Testis (tissue), 5 donors: Measurements from ENCODE around the gene MAP2K7. TPM values are rescaled to one million over a fixed set of nuclear protein-coding genes. Genes with fewer than 3 reads are reported as not detected.

Source experiments
- DNase-seq: peaks from one replicate; pipeline ENCODE4 v3.0.0-alpha.2; 2019
- H3K27ac ChIP-seq, 2 donors: fragments of 200-600 bp; sonication (generic); one replicate each; pipeline ENCODE4 v1.5.1; 2019
- H3K27me3 ChIP-seq: fragments of 200-600 bp; sonication (generic); one replicate; pipeline ENCODE4 v1.5.1; 2019
- H3K36me3 ChIP-seq: fragments of 200-600 bp; sonication (generic); one replicate; pipeline ENCODE4 v1.5.1; 2017; ENCODE audit warnings: low read depth; ENCODE audit errors: missing control alignments
- H3K4me1 ChIP-seq: fragments of 200-600 bp; sonication (generic); one replicate; pipeline ENCODE4 v1.5.1; 2019
- H3K4me3 ChIP-seq, 2 donors: fragments of 200-600 bp; sonication (generic); one replicate each; pipeline ENCODE4 v1.5.1; 2017 to 2019
- H3K9me3 ChIP-seq: fragments of 200-600 bp; sonication (generic); one replicate; pipeline ENCODE4 v1.5.1; 2017
- POLR2A ChIP-seq: fragments of 450-650 bp; IDR thresholded peaks from one replicate; pipeline ENCODE4 v1.6.1; 2017; ENCODE audit warnings: antibody characterized with exemption, mild to moderate bottlenecking, moderate library complexity
- WGBS, 2 donors: methylation state at CpG; one replicate each; pipeline ENCODE4 v1.1.5; 2018; 5-methylcytosine and 5-hydroxymethylcytosine counted together
- intact Hi-C: fragments of 100-400 bp; cut with DNase I; formaldehyde crosslinking; loops from one replicate; pipeline ENCODE4 v1.15.1; 2023; ENCODE audit warnings: low total_unique reads
- long read RNA-seq, 2 donors: transcript quantifications; one replicate each; lab custom pipeline, GENCODE V29; 2026
- polyA plus RNA-seq: library from polyadenylated mRNA; stranded (reverse); fragments of 350-450 nt; fragmentation: Illumina TruSeq; extraction: RNeasy Lipid Tissue Mini Kit (QIAGEN cat#74804); gene quantifications from one replicate; pipeline ENCODE4 v1.2.3, GENCODE V29; 2014; ENCODE audit warnings: low read depth, low replicate concordance; ENCODE audit not compliant: insufficient read depth
- total RNA-seq, 2 donors: library from RNA; depleted of rRNA; stranded (reverse); fragments of >200 nt; gene quantifications; one replicate each; pipeline ENCODE4 v1.2.3, GENCODE V29; 2016
- TF ChIP-seq, protein P1 (sequence below), 3 experiments: fragments of 450-650 bp in 2 of 3; fragments of 200-600 bp in 1 of 3; sonication (generic) in 1 of 3; IDR thresholded peaks; one replicate each; pipeline ENCODE4 v1.5.1; 2016 to 2019; ENCODE audit warnings: antibody characterized with exemption in 3 of 3, mild to moderate bottlenecking in 2 of 3, moderate library complexity in 1 of 3

MAP2K7 gene
- total RNA-seq (10 to 100 TPM; 30.6 to 44.0 TPM), polyA plus RNA-seq (34.8 TPM)
- long read RNA-seq, donor 1, transcript MAP2K7-201 (11 exons, 3,361 nt), result major isoform, 8 of 12 reads
- long read RNA-seq, donor 1, partial matches to known transcripts, result 0 of 12 reads
- long read RNA-seq, donor 1, other reads (novel, unspliced or antisense), result 0 of 12 reads
- long read RNA-seq, donor 2, transcript MAP2K7-201 (11 exons, 3,361 nt), result major isoform, 6 of 7 reads
- long read RNA-seq, donor 2, partial matches to known transcripts, result 0 of 7 reads
- long read RNA-seq, donor 2, other reads (novel, unspliced or antisense), result 0 of 7 reads

DNA sequence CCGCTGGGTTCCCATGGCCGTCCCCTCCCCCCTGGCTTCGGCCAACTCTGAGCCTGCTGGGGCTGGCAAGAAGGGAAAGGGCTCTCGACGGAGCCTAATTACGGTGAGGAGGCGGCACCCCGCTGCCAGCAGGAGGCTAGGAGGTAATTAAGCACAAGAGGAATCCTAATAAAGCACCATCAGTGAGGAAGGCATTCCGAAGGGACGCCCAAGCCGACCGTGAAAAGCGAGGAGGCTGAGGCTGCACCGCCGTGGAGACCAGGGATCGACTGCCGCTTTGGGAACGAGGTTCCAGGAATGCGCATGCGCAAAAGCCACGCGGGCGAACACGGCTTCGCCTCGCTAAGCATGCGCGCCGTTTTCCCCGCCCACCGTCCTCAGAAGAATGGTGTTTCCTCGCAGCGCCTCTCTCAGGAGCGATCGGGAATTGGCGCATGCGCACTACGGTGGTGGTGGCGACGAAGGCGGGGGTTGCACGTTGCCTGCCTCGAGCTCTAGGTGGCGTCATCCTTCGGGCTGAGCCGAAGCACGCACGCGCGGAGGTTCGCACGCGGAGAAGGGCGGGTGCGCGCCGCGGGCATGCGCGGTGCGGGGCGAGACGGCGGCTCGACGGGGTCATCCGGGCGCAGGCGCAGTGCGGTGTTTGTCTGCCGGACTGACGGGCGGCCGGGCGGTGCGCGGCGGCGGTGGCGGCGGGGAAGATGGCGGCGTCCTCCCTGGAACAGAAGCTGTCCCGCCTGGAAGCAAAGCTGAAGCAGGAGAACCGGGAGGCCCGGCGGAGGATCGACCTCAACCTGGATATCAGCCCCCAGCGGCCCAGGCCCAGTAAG is at the start of gene MAP2K7:
MAP2K7 (plus strand) TSS at position 634 of the 830 bp plus-strand sequence; CDS start at position 702, 68 bp downstream.
- peak within 1 kb of the TSS; percentile 90 to 92 for H3K27ac ChIP-seq
- intact Hi-C loops, result no loop called here
- H3K4me3 ChIP-seq, result peak within 1 kb of the TSS; percentile 81 to 91
- H3K4me1 ChIP-seq, result peaks cover 24% of the 10 kb centered on the region
- TF ChIP-seq, protein P1, sequence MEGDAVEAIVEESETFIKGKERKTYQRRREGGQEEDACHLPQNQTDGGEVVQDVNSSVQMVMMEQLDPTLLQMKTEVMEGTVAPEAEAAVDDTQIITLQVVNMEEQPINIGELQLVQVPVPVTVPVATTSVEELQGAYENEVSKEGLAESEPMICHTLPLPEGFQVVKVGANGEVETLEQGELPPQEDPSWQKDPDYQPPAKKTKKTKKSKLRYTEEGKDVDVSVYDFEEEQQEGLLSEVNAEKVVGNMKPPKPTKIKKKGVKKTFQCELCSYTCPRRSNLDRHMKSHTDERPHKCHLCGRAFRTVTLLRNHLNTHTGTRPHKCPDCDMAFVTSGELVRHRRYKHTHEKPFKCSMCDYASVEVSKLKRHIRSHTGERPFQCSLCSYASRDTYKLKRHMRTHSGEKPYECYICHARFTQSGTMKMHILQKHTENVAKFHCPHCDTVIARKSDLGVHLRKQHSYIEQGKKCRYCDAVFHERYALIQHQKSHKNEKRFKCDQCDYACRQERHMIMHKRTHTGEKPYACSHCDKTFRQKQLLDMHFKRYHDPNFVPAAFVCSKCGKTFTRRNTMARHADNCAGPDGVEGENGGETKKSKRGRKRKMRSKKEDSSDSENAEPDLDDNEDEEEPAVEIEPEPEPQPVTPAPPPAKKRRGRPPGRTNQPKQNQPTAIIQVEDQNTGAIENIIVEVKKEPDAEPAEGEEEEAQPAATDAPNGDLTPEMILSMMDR (IDR thresholded peaks at IDR 0.05), result peak; percentile 38 to 78 (median 75)
- TF ChIP-seq POLR2A, result peak; percentile 21
- peak; percentile 99 for DNase-seq
- H3K9me3 ChIP-seq, result no peaks in the 10 kb centered on the region
- H3K36me3 ChIP-seq, result no peaks in the 10 kb centered on the region
- WGBS, 2 donors, result 0 to 1% methylated on average over 17 to 59 of the region's 89 CpGs
- no peaks in the 10 kb centered on the region for H3K27me3 ChIP-seq

DNA sequence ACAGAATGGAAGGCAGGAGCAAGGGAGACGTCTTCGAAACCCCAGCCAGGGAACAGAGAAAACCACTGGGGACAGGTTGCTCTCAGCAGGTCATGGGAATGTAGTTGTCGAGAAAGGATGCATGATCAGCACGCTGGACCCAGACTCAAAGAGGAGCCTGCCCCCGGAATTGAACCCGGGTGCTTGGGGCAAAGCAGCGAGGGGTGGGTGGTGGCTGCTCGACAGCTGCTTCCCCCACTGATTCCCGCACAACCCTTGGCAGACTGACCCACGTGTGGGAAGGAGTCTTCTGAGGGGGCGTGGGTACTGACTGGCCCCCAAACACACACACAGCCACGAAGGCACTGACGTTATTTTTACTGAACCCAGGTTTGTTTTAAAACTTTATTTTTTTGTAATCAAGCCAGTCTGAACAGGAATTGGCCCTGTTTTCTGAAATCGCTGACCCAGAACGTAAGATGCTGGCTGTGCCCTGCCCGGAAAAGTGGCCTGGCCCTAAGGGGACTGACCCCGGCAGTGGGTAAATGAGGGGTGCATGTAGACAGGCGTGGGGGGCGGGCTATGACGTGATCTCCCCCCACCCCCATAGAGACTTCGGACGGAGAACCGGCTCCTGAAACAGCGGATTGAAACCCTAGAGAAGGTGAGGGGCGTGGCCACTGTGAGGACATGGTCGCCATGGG is 48.1 kb upstream of the MAP2K7 start:
- Histone ChIP-seq H3K27me3 (no peaks in the 10 kb centered on the region), H3K9me3 (no peaks in the 10 kb centered on the region), H3K36me3 (no peaks in the 10 kb centered on the region), H3K27ac (no peak overlapping the region), H3K4me3 (no peak overlapping the region), H3K4me1 (peaks cover 5% of the 10 kb centered on the region)
- intact Hi-C loops, result no loop called here
- no peak for DNase-seq
- TF ChIP-seq, protein P1 (IDR thresholded peaks at IDR 0.05), result no peak
- 88 to 90% methylated on average over 25 to 26 of the region's 26 CpGs for WGBS, 2 donors

DNA sequence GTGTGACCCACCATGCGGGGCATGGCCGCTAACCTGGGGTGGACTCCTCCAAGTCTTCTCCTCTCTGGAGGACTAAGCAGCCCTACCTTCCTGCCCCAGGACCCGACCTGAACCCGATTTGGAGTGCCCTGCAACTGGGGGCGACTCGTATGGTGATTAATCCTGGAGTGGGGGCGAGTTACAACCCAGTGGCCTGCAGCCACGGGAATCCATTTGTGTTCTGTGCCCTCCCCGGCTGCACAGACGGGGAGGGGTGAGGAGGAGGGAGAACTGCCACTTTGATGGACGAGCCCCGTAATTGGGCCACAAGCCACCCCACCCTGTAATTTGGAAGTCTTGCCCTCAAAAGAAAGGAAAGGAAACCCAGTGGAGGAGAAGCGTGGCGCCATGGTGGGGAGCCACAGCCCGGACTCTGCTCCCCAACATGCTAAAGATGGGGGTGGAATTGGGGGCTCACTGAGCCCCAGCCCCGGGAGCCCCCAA is 47.5 kb upstream of the MAP2K7 start:
- peaks cover 5% of the 10 kb centered on the region for H3K4me1 ChIP-seq
- H3K9me3 ChIP-seq, result no peaks in the 10 kb centered on the region
- H3K4me3 ChIP-seq, result no peak overlapping the region
- H3K27me3 ChIP-seq, result no peaks in the 10 kb centered on the region
- TF ChIP-seq, protein P1 (IDR thresholded peaks at IDR 0.05), result no peak
- TF ChIP-seq POLR2A, result no peak
- intact Hi-C loops, result no loop called here
- no peak overlapping the region for H3K27ac ChIP-seq
- WGBS, 2 donors, result 88 to 89% methylated on average over 16 of the region's 16 CpGs
- H3K36me3 ChIP-seq, result no peaks in the 10 kb centered on the region
- DNase-seq, result no peak

DNA sequence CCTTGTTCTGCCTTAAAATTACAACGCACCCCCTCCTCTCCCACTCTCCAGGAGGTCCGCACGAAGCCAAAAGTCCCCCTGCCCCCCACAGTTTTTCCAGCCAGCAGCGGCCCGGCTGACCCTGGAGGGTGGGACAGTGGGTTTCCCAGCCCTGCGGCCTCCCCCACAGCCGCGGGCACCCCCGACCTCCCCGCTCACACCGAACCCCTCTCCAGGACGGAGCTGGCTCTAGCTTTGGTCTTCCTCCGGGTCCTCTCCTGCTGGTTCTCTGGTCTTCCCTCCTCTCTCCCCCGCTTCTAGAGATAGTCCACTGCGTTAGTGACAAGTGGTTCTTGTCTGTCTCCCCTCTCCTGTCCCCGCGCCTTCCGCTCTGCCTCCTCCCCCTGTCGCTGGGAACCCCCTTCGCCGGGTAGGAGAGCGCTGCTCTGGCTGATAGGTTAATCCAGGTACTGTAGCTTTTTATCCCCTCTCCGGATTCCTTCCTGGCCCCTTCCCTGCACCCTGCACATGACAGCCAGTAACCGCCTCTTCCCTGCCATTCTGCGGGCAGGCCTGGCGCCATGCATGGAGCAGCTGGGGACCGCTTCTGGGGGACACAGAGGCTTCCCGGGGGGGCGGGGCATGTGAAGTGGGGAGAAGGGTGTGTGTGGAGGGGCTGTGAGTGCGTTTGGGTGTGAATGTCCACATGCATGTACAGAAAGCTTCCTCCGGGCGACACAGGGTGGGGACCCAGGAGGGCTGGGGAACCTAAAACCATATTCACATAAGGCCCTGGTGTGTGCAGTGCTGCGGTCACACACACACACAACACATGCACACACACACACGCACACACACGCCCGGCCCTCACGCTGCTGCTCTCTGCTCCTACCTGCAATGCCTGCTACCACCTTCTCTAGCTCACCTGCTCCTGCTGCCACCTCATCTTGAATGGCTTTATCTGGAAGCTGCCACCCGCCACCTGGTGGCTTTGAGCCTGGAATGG is 46.7 kb upstream of the MAP2K7 start:
- intact Hi-C loops, result no loop called here
- H3K36me3 ChIP-seq, result no peaks in the 10 kb centered on the region

More for the DNA sequence above, 46.7 kb upstream of the MAP2K7 start:
- Histone ChIP-seq H3K27me3 (no peaks in the 10 kb centered on the region), H3K4me3 (no peak overlapping the region), H3K9me3 (no peaks in the 10 kb centered on the region), H3K27ac (no peak overlapping the region), H3K4me1 (peaks cover 5% of the 10 kb centered on the region)
- 71 to 84% methylated on average over 38 of the region's 38 CpGs for WGBS, 2 donors
- DNase-seq, result no peak
- no peak for TF ChIP-seq POLR2A
- TF ChIP-seq, protein P1 (IDR thresholded peaks at IDR 0.05), result no peak
